Colonic mucosa (tissue), 4 donors: Measurements from ENCODE around the gene CHD6. TPM values are rescaled to one million over a fixed set of nuclear protein-coding genes. Genes with fewer than 3 reads are reported as not detected.

Source experiments
- DNase-seq: peaks from one replicate; pipeline ENCODE4 v3.0.0-alpha.2; 2020
- H3K27ac ChIP-seq: fragments of 200-600 bp; one replicate; pipeline ENCODE4 v1.8.0; 2021
- H3K27me3 ChIP-seq: fragments of 200-600 bp; one replicate; pipeline ENCODE4 v1.8.0; 2021
- H3K36me3 ChIP-seq: fragments of 200-600 bp; one replicate; pipeline ENCODE4 v1.8.0; 2021
- H3K4me1 ChIP-seq: fragments of 200-600 bp; one replicate; pipeline ENCODE4 v1.8.0; 2021; ENCODE audit warnings: mild to moderate bottlenecking
- H3K4me3 ChIP-seq: fragments of 200-600 bp; one replicate; pipeline ENCODE4 v1.8.0; 2021
- H3K9ac ChIP-seq, 2 donors: one replicate each; pipeline ENCODE4 v1.7.0; 2013; ENCODE audit warnings: control low read depth in 2 of 2, low read depth in 2 of 2, low read length in 2 of 2
- H3K9me3 ChIP-seq: fragments of 200-600 bp; one replicate; pipeline ENCODE4 v1.8.0; 2021
- CTCF ChIP-seq: fragments of 200-600 bp; IDR thresholded peaks from one replicate; pipeline ENCODE4 v1.8.0; 2022; ENCODE audit warnings: antibody characterized with exemption, mild to moderate bottlenecking
- intact Hi-C: fragments of 100-400 bp; cut with DNase I; formaldehyde crosslinking; loops from one replicate; pipeline ENCODE4 v1.14.1; 2022
- total RNA-seq, 2 donors: library from RNA; stranded (reverse); fragmentation: NEBNext Ultra II Directional in 1 of 2; extraction: Animal tissue kit (Norgen Biotek cat#: 25700) in 1 of 2; gene quantifications; one replicate each; pipeline ENCODE4 v1.2.1, GENCODE V29; 2021
- donor health status: healthy.
- donor health status: DM: no; HTN: no; CAD: no.
- donor health status: DM: no; HTN: no; CAD: no.

The CHD6 gene
- total RNA-seq, 2 donors from 2014 or later: 18.9 to 27.2 TPM

DNA sequence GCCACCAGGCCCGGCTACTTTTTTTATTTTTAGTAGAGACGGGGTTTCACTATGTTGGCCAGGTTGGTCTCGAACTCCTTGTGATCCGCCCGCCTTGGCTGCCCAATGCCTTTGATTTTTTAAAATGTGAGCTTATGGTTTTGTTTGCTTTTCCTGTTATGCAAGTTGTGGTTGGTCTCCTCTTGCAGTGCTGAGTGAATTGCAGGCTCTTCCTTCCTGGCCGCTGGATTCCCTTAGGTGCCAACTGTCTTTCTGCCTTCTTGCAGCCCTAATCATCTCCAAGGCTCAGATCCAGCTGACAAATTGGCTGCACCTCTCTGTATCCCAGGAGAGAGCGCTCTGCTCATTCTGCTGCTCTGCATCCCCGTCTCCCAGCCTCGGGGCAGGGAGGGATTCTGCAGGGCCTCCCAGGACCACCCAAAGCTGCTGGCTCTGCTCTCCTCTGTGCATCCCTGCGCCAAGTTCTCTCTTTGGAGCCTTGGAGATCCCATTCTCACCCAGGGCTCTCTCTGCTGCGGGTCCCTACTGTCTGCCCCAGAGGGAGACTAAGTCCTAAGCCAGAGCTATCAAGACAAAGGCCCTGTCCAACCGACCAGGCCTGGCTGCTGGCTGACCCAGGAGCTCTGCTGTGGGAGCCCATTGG, 237.5 kb downstream of the CHD6 start:
- no peak for TF ChIP-seq CTCF
- H3K4me3 ChIP-seq: no peak overlapping the region
- no peak overlapping the region for H3K9ac ChIP-seq
- H3K4me1 ChIP-seq: no peaks in the 10 kb centered on the region
- DNase-seq: no peak
- H3K36me3 ChIP-seq: no peaks in the 10 kb centered on the region
- H3K9me3 ChIP-seq: no peaks in the 10 kb centered on the region
- intact Hi-C loops: no loop called here
- H3K27ac ChIP-seq: no peak overlapping the region
- no peaks in the 10 kb centered on the region for H3K27me3 ChIP-seq

GRCh38 chr20:41379551-41379950, 238.6 kb downstream of the CHD6 start:
- no peaks in the 10 kb centered on the region for H3K9me3 ChIP-seq
- H3K27ac ChIP-seq: no peak overlapping the region
- intact Hi-C loops: no loop called here
- H3K36me3 ChIP-seq: no peaks in the 10 kb centered on the region
- H3K27me3 ChIP-seq: no peaks in the 10 kb centered on the region
- no peak overlapping the region for H3K9ac ChIP-seq
- H3K4me1 ChIP-seq: no peaks in the 10 kb centered on the region
- no peak overlapping the region for H3K4me3 ChIP-seq
- no peak for TF ChIP-seq CTCF
- DNase-seq: no peak

DNA sequence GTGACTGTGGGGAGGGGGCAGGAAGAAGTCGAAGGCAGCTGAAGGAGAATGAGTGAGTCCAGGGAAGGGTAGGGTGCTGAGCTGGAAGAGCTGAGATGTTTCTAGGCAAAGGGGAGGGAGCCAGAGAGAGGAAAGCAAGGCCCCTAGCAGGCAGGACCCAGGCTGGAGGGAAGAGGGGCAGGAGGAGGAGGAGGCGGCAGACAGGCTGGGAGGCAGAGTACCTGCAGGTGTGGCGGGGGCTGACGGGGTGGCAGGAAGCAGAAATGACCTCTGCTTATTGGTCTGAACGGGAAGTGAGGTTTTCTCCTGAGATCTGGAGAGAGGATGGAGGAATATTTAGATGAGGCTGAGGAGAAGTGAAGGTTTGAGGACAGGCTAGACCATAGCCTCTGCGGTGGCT, 240.9 kb downstream of the CHD6 start:
- no peaks in the 10 kb centered on the region for H3K9me3 ChIP-seq
- no peaks in the 10 kb centered on the region for H3K4me1 ChIP-seq
- no peak for TF ChIP-seq CTCF
- no peak overlapping the region for H3K9ac ChIP-seq
- H3K27me3 ChIP-seq: no peaks in the 10 kb centered on the region
- no peak overlapping the region for H3K4me3 ChIP-seq
- no peak for DNase-seq
- intact Hi-C loops: no loop called here
- no peaks in the 10 kb centered on the region for H3K36me3 ChIP-seq
- H3K27ac ChIP-seq: no peak overlapping the region

- no peak for TF ChIP-seq CTCF
- no peak overlapping the region for H3K9ac ChIP-seq
- intact Hi-C loops: no loop called here
- no peak overlapping the region for H3K4me3 ChIP-seq
- no peak for DNase-seq
- no peak overlapping the region for H3K27ac ChIP-seq
- no peaks in the 10 kb centered on the region for H3K9me3 ChIP-seq
- H3K36me3 ChIP-seq: no peaks in the 10 kb centered on the region
- no peaks in the 10 kb centered on the region for H3K27me3 ChIP-seq
- H3K4me1 ChIP-seq: no peaks in the 10 kb centered on the region
Observed at GRCh38 chr20:41376349-41376748, 241.8 kb downstream of the CHD6 start.

GRCh38 chr20:41375846-41376245, 242.3 kb downstream of the CHD6 start:
- Histone ChIP-seq H3K27ac (no peak overlapping the region), H3K9ac (no peak overlapping the region), H3K27me3 (no peaks in the 10 kb centered on the region), H3K4me1 (no peaks in the 10 kb centered on the region), H3K4me3 (no peak overlapping the region), H3K9me3 (no peaks in the 10 kb centered on the region), H3K36me3 (no peaks in the 10 kb centered on the region)
- intact Hi-C loops: no loop called here
- no peak for DNase-seq
- no peak for TF ChIP-seq CTCF
